Breast epithelium (tissue), 3 donors: Measurements from ENCODE around the gene CYTH2.

ENCODE experiments used
- CTCF ChIP-seq, 3 donors: fragments of 450-650 bp; IDR thresholded peaks; one replicate each; pipeline ENCODE4 v1.5.1; 2016 to 2017; ENCODE audit warnings: antibody characterized with exemption in 3 of 3, mild to moderate bottlenecking in 3 of 3, moderate library complexity in 3 of 3
- POLR2A ChIP-seq: fragments of 450-650 bp; IDR thresholded peaks from one replicate; pipeline ENCODE4 v1.6.1; 2016; ENCODE audit warnings: antibody characterized with exemption, mild to moderate bottlenecking, moderate library complexity
- POLR2AphosphoS5 ChIP-seq, 3 donors: sonication (generic); formaldehyde crosslinking; IDR thresholded peaks; one replicate each; pipeline ENCODE4 v1.6.1; 2017; ENCODE audit warnings: antibody characterized with exemption in 3 of 3

GRCh38 chr19:48480183-48480557 is 11.0 kb downstream of the CYTH2 start:
- no peak for TF ChIP-seq CTCF (IDR thresholded peaks at IDR 0.05)
- TF ChIP-seq POLR2A: no peak
- peak in 1 of 3 donors; percentile 4 for TF ChIP-seq POLR2AphosphoS5 (IDR thresholded peaks at IDR 0.05)
